Upper lobe of left lung (tissue), 4 donors: Measurements from ENCODE around the gene MAMDC2.

Source experiments
- POLR2A ChIP-seq, 4 donors: fragments of 450-650 bp; IDR thresholded peaks; one replicate each; pipeline ENCODE4 v1.5.1; 2016 to 2017; ENCODE audit warnings: antibody characterized with exemption in 4 of 4, mild to moderate bottlenecking in 2 of 4
- TF ChIP-seq, protein P1 (sequence below), 6 experiments: fragments of 450-650 bp in 4 of 6; fragments of 200-600 bp in 2 of 6; sonication (generic) in 2 of 6; IDR thresholded peaks; one replicate each; pipeline ENCODE4 v1.5.1; 2016 to 2019; ENCODE audit warnings: antibody characterized with exemption in 6 of 6

DNA sequence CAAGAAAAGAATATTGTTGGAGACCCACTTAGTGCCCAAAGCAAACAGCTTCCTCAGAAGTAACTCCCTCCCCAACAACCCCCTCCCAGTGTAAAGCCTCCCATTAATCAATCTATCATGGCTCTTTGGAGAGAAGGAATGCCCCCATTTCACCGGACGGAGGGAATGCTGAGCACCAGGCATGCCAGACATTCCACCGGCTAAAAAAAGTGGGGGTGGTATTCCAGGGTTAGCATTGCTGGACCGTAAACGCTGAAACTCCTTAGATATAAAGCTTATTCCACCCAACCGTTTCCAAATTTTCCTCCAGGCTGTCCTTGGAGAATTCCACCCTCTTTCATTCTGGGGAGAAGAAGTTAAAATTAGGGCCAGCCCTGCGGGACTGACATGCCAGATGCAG is 363 bp upstream of the MAMDC2 start:
- TF ChIP-seq, protein P1, sequence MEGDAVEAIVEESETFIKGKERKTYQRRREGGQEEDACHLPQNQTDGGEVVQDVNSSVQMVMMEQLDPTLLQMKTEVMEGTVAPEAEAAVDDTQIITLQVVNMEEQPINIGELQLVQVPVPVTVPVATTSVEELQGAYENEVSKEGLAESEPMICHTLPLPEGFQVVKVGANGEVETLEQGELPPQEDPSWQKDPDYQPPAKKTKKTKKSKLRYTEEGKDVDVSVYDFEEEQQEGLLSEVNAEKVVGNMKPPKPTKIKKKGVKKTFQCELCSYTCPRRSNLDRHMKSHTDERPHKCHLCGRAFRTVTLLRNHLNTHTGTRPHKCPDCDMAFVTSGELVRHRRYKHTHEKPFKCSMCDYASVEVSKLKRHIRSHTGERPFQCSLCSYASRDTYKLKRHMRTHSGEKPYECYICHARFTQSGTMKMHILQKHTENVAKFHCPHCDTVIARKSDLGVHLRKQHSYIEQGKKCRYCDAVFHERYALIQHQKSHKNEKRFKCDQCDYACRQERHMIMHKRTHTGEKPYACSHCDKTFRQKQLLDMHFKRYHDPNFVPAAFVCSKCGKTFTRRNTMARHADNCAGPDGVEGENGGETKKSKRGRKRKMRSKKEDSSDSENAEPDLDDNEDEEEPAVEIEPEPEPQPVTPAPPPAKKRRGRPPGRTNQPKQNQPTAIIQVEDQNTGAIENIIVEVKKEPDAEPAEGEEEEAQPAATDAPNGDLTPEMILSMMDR (IDR thresholded peaks at IDR 0.05) = no peak
- TF ChIP-seq POLR2A (IDR thresholded peaks at IDR 0.05) = no peak
